Right lung (tissue), 10 donors: Measurements from ENCODE around the gene JCHAIN. TPM values are rescaled to one million over a fixed set of nuclear protein-coding genes. Genes with fewer than 3 reads are reported as not detected.
"Not testable (repeated sequence)": the region's sequence is repeated elsewhere in the genome, so short reads cannot be mapped to it uniquely, and the experiment has no call there.

ENCODE experiments used
- DNase-seq, 2 donors: peaks; one replicate each; pipeline ENCODE4 v3.0.0-alpha.2; 2013
- long read RNA-seq, 8 donors: transcript quantifications; one replicate each; lab custom pipeline, GENCODE V29; 2026
- polyA plus RNA-seq, 5 donors: library from polyadenylated mRNA; unstranded; fragments of 120-200 nt; gene quantifications; one replicate each; pipeline versions ENCODE4 v1.2.1 to v1.2.3, GENCODE V29; 2013; ENCODE audit warnings: inconsistent platforms in 1 of 5, low replicate concordance in 1 of 5; ENCODE audit not compliant: insufficient read length in 5 of 5, insufficient read depth in 1 of 5

Gene JCHAIN
- polyA plus RNA-seq = 1 to 10 TPM; 1.9 to 4.1 (median 2.2) TPM
- long read RNA-seq, donor 1, partial matches to known transcripts = 0 of 2 reads
- long read RNA-seq, donor 1, other reads (novel, unspliced or antisense) = 0 of 2 reads
- long read RNA-seq, donor 2 = 0 reads
- long read RNA-seq, donor 3, partial matches to known transcripts = 7 of 8 reads
- long read RNA-seq, donor 3, other reads (novel, unspliced or antisense) = 0 of 8 reads
- long read RNA-seq, donor 4, partial matches to known transcripts = 0 of 1 reads
- long read RNA-seq, donor 4, other reads (novel, unspliced or antisense) = 0 of 1 reads
- long read RNA-seq, donor 5 = 0 reads
- long read RNA-seq, donor 6, partial matches to known transcripts = 18 of 19 reads
- long read RNA-seq, donor 6, other reads (novel, unspliced or antisense) = 0 of 19 reads
- long read RNA-seq, donor 7 = 0 reads
- long read RNA-seq, donor 8 = 0 reads

GRCh38 chr4:70666369-70666768, at the start of gene JCHAIN:
TSS of gene JCHAIN (minus strand) at chr4:70666508. CDS start at chr4:70666490, 18 bp downstream.
- no peak for DNase-seq

- no peak for DNase-seq
Measured at GRCh38 chr4:70715097-70715496, 48.8 kb upstream of the JCHAIN start.

- no peak for DNase-seq
Measured at GRCh38 chr4:70714079-70714887, 48.0 kb upstream of the JCHAIN start.

GRCh38 chr4:70713453-70714078, 47.3 kb upstream of the JCHAIN start:
- DNase-seq = no peak

DNA sequence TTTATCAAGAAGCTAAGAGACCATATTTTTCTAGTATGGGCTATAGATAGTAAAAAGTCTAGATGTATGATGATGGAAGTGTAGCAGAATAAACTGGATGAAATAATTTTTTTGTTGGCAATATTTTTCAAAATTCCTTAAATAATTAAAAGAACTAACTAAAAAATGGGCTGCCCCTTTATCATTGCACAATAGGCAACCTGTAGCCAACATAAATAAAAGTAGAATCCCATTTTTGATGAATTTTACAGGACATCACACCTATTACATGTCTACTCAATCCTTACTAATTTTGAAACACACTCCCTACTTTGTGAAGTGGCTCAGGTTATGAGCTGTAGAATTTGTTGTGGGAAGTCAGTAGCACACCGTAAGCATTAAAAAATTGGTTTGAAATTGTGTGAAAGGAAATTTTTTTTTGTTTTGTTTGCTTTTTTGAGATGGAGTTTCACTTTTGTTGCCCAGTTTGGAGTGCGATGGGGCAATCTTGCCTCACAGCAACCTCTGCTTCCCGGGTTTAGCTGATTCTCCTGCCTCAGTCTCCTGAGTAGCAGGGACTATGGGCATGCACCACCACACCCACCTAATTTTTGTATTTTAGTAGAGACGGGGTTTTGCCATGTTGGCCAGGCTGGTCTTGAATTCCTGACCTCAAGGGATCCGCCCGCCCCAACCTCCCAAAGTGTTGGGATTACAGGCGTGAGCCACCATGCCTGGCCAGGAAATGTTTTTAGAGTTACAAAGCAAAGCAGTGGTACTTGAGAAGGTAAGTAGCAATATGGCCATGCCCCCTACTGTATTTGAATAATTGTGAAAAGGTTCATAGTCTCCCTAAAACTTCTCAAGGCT, 46.5 kb upstream of the JCHAIN start:
- DNase-seq = no peak

DNA sequence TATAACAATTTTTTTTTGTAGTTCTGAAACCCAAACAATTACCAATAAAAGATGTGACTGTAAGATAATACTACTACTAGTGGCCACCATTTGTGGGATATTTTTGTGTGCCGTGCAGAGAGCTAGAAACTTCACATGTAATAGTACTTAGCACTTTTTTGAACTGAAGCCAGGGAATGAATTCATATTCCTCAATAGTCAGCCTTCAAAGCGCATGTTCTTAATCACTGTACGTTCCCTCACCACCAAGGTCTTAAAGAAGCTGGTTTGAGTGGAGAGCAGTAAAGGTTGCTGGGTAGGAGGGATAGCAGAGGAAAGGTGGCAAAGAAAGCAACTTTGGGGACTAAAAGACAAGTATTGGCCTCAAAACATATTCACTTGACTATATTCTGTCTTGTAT, 45.8 kb upstream of the JCHAIN start:
- DNase-seq = no peak

DNA sequence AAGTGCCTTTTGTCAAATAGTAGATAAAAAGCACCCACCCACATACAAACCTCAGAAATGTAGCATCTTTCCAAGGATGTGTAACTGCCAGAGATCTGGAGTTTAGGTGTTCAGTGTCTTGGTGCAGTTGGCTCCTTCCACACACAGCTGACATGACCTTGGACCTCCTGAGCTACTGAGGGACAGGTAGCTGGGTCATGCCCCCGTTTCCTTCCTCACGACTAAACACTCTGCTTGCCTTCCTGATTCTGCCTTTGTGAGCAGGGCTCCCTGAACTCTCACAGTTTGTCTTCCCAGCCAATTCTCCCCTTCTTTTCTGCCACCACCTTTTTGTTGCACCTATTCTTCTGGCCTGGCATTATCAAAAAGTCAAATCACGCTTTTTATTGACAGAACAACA, 45.3 kb upstream of the JCHAIN start:
- no peak for DNase-seq

- DNase-seq = no peak
Measured at GRCh38 chr4:70709611-70710205, 43.4 kb upstream of the JCHAIN start.

DNA sequence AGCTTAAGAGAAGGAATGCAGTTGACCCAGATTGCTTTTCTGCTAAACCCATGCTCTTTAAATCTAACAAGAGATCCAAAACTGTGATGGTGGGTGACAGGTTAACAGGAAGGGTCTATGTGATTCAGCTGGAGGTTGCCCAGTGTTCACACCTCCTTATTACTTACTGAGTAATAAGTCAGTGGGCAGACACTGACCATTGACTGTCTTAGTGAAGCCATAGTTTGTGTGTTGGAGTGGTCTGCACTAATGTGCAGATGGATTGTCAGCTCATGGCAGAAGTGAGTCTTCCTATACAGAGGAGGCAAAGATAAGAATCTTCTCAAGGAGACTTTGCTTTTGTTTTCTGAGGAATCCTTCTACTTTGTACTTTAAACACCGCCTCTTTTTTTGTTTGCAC, 40.2 kb upstream of the JCHAIN start:
- no peak for DNase-seq

DNA sequence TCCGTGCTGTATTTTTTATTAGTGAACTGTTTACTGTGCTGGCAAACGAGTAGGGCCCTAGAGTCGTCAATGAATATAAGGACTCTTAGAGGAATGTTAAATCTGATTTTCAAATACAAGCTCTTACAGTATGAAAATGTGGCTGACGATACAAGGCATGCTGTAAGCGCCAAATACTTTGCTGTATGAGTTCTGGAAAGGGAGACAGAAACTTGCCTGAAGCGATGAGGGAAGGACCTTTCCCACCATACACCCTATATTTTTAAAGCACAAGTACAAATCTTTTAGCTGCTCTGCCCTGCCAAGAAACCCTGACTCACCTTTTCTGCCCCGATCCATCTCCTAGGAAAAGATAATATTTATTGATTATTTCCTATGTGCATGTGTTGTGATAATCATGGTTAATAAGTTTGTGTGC, 39.7 kb upstream of the JCHAIN start:
- no peak for DNase-seq

GRCh38 chr4:70705183-70706043, 39.1 kb upstream of the JCHAIN start:
- DNase-seq = peak; percentile 64 to 81

DNA sequence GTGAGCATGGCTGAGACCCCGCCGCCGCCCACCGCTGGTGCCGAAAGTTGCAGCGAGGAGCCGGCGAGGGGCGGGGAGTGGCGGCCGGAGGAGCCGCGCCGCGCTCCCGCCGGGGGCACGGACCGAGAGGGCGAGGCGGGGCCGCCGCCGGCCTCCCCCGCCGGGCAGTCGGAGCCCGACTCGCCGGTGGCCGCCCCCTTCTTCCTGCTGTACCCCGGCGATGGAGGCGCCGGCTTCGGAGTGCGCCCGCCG, 38.5 kb upstream of the JCHAIN start:
- DNase-seq = peak in 1 of 2 donors; percentile 34

GRCh38 chr4:70704215-70704930, 38.1 kb upstream of the JCHAIN start:
- DNase-seq = peak; percentile 85 to 87

GRCh38 chr4:70703619-70704214, 37.4 kb upstream of the JCHAIN start:
- no peak for DNase-seq

GRCh38 chr4:70702592-70702991, 36.3 kb upstream of the JCHAIN start:
- not testable (repeated sequence) for DNase-seq

DNA sequence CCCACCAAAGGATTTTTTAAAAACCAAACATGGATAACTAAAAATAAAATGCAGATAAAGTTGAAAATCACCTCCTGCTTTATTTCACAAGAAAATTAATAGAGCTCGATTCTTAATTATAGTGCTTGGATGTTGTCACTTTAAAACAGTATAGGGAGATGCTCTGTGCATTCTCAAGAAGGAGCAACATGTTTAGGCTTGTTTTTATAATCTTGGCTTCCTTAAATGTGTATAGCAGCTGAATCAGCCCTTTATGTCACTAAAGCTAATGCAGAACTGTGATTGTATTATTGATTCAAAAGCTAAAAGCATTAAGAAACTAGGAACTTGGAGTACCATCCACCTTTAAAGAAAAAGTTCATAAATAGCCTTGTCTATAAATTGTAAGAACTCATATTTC, 35.0 kb upstream of the JCHAIN start:
- no peak for DNase-seq

DNA sequence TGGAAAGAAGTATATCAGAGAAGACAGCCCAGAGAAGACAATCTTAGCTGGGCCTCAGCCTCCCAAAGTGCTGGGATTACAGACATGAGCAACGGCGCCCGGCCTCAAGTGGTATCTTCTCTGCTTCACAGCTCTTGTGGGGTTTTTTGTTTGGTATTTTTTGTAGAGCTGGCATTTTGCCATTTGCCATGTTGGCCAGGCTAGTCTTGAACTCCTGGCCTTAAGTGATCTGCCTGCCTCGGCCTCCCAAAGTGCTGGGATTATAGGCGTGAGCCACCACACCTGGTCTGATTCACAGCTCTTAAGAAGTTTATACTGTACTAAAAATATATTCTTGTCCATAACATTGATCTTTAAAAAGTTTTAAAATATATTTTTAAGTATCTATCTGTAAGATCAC, 34.4 kb upstream of the JCHAIN start:
- DNase-seq = no peak

DNA sequence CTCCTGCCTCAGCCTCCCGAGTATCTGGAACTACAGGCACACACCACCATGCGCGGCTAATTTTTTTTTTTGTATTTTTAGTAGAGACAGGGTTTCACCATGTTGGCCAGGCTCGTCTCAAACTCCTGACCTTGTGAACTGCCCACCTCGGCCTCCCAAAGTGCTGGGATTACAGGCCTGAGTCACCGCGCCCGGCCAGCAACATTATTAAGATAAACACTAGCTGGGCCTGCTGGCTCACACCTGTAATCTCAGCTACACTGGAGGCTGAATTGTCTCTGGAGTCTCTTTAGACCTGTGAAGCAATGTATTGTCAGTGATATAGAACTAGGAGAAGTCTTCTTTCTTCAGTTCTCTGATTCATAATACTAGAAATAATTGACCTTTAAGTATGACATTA, 32.1 kb upstream of the JCHAIN start:
- not testable (repeated sequence) for DNase-seq

DNA sequence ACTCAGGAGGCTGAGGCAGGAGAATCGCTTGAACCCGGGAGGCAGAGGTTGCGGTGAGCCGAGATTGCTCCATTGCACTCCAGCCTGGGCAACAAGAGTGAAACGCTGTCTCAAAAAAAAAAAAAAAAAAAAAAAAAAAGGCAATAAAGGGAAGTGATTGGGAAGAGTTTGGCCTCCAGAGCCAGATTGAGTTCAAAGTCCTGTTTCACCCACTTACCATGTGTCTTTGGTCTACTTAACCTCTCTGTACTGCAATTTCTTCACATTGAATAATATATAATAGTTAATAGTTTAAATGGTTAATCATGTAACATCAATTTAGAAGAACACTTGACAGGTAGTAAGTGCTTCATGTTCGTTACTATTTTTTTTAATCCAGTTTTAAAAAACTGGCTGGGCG, 28.3 kb upstream of the JCHAIN start:
- DNase-seq = not testable (repeated sequence)
